Kidney epithelial cell (primary cell): ENCODE results near the gene CNOT4. TPM values are rescaled to one million over a fixed set of nuclear protein-coding genes. Genes with fewer than 3 reads are reported as not detected.
A peak's percentile ranks its signal among the peaks of the same experiment; 100 is the strongest.
"Not testable (repeated sequence)": the region's sequence is repeated elsewhere in the genome, so short reads cannot be mapped to it uniquely, and the experiment has no call there.

Source experiments
- DNase-seq: peaks from one replicate; pipeline ENCODE4 v3.0.0-alpha.2; 2010; ENCODE audit warnings: low read depth
- H3K27me3 ChIP-seq: 2 replicates; pipeline ENCODE4 v1.6.0; 2011; ENCODE audit warnings: low read length; ENCODE audit not compliant: control insufficient read depth, insufficient read depth
- H3K36me3 ChIP-seq: 2 replicates; pipeline ENCODE4 v1.5.1; 2011; ENCODE audit warnings: low read length; ENCODE audit not compliant: control insufficient read depth, insufficient read depth
- H3K4me3 ChIP-seq: 2 replicates; pipeline ENCODE4 v1.5.1; 2011; ENCODE audit warnings: low read depth, mild to moderate bottlenecking, control low read depth, low read length
- total RNA-seq: library from RNA; depleted of rRNA; stranded (reverse); fragments of >200 nt; gene quantifications from 2 replicates; pipeline ENCODE4 v1.2.3, GENCODE V29; 2015
- TF ChIP-seq, protein P1 (sequence below): IDR thresholded peaks from 2 replicates; pipeline ENCODE4 v1.5.1; 2011; ENCODE audit warnings: mild to moderate bottlenecking, moderate library complexity, low read length, control low read depth, inconsistent platforms; ENCODE audit not compliant: insufficient read depth, poor library complexity, severe bottlenecking

CNOT4 gene
- total RNA-seq, 1 donor from 2014 or later = 10.9 TPM

DNA sequence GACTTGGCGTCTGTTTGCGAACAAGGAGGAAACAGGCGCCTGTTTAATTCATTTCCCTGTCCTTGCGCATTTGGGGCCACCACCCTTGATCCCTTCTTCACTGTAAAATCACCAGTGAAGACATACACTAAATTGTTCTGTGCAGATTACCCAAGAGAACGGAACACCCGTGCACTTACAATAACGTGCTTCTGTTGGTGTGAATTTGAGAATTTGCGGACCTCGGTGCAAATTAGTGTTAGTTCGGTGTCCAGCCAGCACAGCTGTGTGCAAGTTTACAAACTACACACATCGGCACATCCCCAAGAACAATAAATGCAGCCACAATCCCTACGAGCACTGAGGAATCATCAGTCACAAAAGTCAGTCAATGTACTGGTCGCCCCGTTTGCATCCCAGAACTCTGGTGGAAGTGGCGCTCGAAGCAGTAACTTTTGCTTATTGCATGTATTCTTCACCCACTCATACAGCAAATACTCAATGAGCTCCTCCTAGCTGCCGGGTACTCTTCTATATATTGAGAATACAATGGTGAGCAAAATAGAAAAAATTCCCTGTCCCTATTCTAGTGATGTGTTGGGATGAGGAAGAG, 786 bp upstream of the CNOT4 start:
- TF ChIP-seq, protein P1, sequence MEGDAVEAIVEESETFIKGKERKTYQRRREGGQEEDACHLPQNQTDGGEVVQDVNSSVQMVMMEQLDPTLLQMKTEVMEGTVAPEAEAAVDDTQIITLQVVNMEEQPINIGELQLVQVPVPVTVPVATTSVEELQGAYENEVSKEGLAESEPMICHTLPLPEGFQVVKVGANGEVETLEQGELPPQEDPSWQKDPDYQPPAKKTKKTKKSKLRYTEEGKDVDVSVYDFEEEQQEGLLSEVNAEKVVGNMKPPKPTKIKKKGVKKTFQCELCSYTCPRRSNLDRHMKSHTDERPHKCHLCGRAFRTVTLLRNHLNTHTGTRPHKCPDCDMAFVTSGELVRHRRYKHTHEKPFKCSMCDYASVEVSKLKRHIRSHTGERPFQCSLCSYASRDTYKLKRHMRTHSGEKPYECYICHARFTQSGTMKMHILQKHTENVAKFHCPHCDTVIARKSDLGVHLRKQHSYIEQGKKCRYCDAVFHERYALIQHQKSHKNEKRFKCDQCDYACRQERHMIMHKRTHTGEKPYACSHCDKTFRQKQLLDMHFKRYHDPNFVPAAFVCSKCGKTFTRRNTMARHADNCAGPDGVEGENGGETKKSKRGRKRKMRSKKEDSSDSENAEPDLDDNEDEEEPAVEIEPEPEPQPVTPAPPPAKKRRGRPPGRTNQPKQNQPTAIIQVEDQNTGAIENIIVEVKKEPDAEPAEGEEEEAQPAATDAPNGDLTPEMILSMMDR = peak; percentile 30
- no peak for DNase-seq

DNA sequence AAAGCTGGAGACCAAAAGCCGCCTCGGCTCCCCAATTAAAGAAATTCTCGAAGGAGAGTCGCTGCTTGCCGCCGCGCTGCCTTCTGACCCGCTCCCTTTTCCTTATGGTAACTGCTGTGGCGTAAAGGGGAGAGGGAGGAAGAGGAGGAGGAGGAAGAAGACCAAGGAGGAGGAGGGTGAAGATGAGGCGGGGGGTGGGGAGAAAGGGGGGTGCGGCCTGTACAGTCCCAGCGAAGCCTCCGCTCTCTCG, 388 bp downstream of the CNOT4 start:
- no peaks in the 10 kb centered on the region for H3K27me3 ChIP-seq
- TF ChIP-seq, protein P1 = no peak
- no peaks in the 10 kb centered on the region for H3K36me3 ChIP-seq
- H3K4me3 ChIP-seq = peak overlapping the region; percentile 87
- DNase-seq = no peak

More for the DNA sequence above, 786 bp upstream of the CNOT4 start:
- no peaks in the 10 kb centered on the region for H3K36me3 ChIP-seq
- H3K4me3 ChIP-seq = peak overlapping the region; percentile 87
- no peaks in the 10 kb centered on the region for H3K27me3 ChIP-seq

DNA sequence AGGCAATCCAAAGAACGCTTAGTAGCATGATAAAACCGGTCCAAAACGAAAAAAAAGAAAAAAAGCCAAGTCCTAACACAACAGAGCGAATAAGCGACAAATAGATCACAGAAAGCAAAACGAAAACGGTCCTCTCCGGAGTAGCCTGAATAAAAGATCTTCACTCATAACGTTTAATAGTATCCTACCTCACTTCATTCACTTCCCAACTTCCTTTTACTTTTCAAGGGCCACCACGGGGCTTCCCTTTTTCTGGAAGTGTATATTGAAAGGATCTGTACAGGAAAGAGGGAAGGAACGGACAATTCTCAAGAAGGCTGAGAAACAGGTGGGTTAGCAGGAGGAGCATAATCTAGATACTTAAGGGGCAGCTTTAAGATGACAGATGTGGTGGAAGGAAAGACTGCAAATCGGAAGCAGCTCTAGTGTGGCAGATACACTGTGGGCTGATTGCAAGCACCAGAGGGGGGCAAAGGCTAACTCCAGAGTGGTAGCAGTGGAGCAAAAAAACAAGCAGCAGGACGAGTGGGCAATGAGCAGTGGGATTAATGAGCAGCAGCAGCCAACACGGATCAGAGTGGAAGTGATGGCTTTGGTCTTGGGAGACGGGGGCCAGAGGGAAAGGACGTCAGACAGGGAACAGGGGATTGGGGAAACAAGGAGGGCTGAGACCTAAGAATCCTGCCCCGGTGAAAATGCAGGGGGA, 866 bp downstream of the CNOT4 start:
- peak overlapping the region; percentile 87 for H3K4me3 ChIP-seq
- no peak for DNase-seq
- TF ChIP-seq, protein P1 = no peak
- no peaks in the 10 kb centered on the region for H3K27me3 ChIP-seq
- H3K36me3 ChIP-seq = no peaks in the 10 kb centered on the region

DNA sequence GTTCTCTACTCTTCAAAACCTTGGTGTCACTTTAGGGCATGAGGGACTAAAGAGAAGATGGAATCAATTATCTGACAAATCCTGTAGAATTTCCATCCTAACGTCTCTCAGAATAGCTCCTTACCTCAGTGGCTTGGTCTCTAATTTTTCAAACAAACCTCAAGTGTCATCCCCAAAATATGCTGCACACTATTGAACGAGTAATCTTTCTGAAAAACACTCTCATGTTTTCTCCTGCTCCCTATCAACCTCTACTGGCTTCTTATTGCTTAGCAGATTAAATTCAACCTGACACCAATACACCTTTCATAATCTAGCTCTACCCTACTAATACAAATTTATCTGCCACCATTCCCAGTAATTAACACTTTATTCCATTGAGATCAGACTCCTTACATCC, 8.5 kb downstream of the CNOT4 start:
- TF ChIP-seq, protein P1 = no peak
- DNase-seq = no peak
- Histone ChIP-seq H3K4me3 (no peak overlapping the region), H3K27me3 (no peaks in the 10 kb centered on the region), H3K36me3 (no peaks in the 10 kb centered on the region)

DNA sequence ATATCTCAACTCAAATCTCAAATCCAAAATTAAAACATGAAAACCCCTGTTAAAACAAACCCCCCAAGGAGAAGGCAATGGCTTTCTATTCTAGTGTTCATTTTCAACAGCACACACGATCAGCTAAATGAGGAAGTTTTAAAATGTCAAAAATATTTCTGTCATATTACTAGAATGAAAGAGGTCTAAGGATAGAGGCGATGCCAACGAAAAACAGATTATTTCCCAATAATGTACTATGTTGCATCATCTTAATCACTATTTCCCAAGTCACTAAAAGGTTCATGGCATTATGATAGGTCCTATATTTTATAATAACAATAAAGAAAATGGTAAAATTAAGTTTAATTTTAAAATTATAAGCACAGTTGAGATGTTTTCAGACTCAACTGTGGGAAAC, 10.1 kb downstream of the CNOT4 start:
- Histone ChIP-seq H3K36me3 (no peaks in the 10 kb centered on the region), H3K27me3 (no peaks in the 10 kb centered on the region), H3K4me3 (no peak overlapping the region)
- TF ChIP-seq, protein P1 = no peak
- DNase-seq = no peak

DNA sequence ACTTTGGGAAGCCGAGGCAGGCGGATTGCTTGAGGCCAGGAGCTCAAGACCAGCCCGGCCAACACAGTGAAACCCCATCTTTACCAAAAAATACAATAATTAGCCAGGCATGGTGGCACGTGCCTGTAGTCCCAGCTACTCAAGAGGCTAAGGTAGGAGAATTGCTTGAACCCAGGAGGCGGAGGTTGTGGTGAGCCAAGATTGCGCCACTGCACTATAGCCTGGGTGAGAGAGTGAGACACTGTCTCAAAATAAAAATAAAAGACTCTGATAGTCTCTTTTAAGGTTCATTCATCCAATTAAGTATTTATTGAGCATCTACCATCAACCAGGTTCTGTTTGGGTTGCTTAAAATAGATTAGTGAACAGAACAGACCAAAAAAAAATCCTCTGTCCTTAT, 12.7 kb downstream of the CNOT4 start:
- not testable (repeated sequence) for H3K4me3 ChIP-seq, DNase-seq, H3K27me3 ChIP-seq, H3K36me3 ChIP-seq
